H9 (cell line): ENCODE results near the gene LYPD4. TPM values are rescaled to one million over a fixed set of nuclear protein-coding genes. Genes with fewer than 3 reads are reported as not detected.

ENCODE experiments used
- DNase-seq: peaks from one replicate; pipeline ENCODE4 v3.0.0-alpha.2; 2017
- H2AFZ ChIP-seq: one replicate; pipeline ENCODE4 v1.6.1; 2013; ENCODE audit warnings: mild to moderate bottlenecking, low read length, control low read depth, moderate library complexity
- H2AK5ac ChIP-seq: 2 replicates; pipeline ENCODE4 v1.6.1; 2013; ENCODE audit warnings: low read length, control low read depth, mixed read lengths; ENCODE audit not compliant: insufficient read length
- H2BK120ac ChIP-seq: one replicate; pipeline ENCODE4 v1.6.1; 2013; ENCODE audit warnings: low read depth, mild to moderate bottlenecking, low read length, control low read depth, inconsistent platforms; ENCODE audit not compliant: poor library complexity, severe bottlenecking
- H2BK12ac ChIP-seq: 2 replicates; pipeline ENCODE4 v1.6.1; 2013; ENCODE audit warnings: low read length, control low read depth, mixed read lengths, low read depth; ENCODE audit not compliant: insufficient read length
- H2BK15ac ChIP-seq: 2 replicates; pipeline ENCODE4 v1.6.1; 2013; ENCODE audit warnings: low read depth, low read length, control low read depth
- H2BK20ac ChIP-seq: one replicate; pipeline ENCODE4 v1.6.1; 2013; ENCODE audit warnings: low read depth, mild to moderate bottlenecking, low read length, control low read depth, inconsistent platforms; ENCODE audit not compliant: poor library complexity, severe bottlenecking
- H2BK5ac ChIP-seq: 2 replicates; pipeline ENCODE4 v1.6.1; 2013; ENCODE audit warnings: low read length, control low read depth, mixed read lengths; ENCODE audit not compliant: insufficient read length
- H3K14ac ChIP-seq: 2 replicates; pipeline ENCODE4 v1.6.1; 2013; ENCODE audit warnings: low read length, control low read depth; ENCODE audit not compliant: insufficient read depth
- H3K18ac ChIP-seq: 2 replicates; pipeline ENCODE4 v1.6.1; 2013; ENCODE audit warnings: low read depth, mild to moderate bottlenecking, mixed read lengths, low read length, control low read depth; ENCODE audit not compliant: insufficient read length
- H3K23ac ChIP-seq: 2 replicates; pipeline ENCODE4 v1.6.1; 2013; ENCODE audit warnings: low read length, control low read depth, mixed read lengths, low read depth; ENCODE audit not compliant: insufficient read length
- H3K23me2 ChIP-seq: 2 replicates; pipeline ENCODE4 v1.6.1; 2013; ENCODE audit warnings: low read depth, mild to moderate bottlenecking, mixed read lengths, low read length, control low read depth; ENCODE audit not compliant: insufficient read length, poor library complexity, severe bottlenecking
- H3K27ac ChIP-seq: 2 replicates; pipeline ENCODE4 v1.5.1; 2013; ENCODE audit warnings: low read length, control low read depth, mixed read lengths, low read depth; ENCODE audit not compliant: insufficient read length
- H3K27me3 ChIP-seq: 2 replicates; pipeline ENCODE4 v1.6.1; 2013; ENCODE audit warnings: low read length, control low read depth, inconsistent platforms; ENCODE audit not compliant: insufficient read depth
- H3K4ac ChIP-seq: 2 replicates; pipeline ENCODE4 v1.6.1; 2013; ENCODE audit warnings: low read depth, mild to moderate bottlenecking, control low read depth, inconsistent platforms, low read length, moderate library complexity
- H3K4me1 ChIP-seq: 2 replicates; pipeline ENCODE4 v1.6.1; 2013; ENCODE audit warnings: low read length, control low read depth, inconsistent platforms; ENCODE audit not compliant: insufficient read depth
- H3K4me2 ChIP-seq: 2 replicates; pipeline ENCODE4 v1.6.1; 2013; ENCODE audit warnings: low read length, control low read depth, mixed read lengths; ENCODE audit not compliant: insufficient read length, insufficient read depth
- H3K56ac ChIP-seq: 2 replicates; pipeline ENCODE4 v1.6.1; 2013; ENCODE audit warnings: low read depth, mild to moderate bottlenecking, mixed read lengths, low read length, control low read depth; ENCODE audit not compliant: insufficient read length
- H3K79me1 ChIP-seq: 2 replicates; pipeline ENCODE4 v1.6.1; 2013; ENCODE audit warnings: low read depth, mild to moderate bottlenecking, moderate library complexity, low read length, control low read depth, inconsistent platforms; ENCODE audit not compliant: insufficient read depth, poor library complexity, severe bottlenecking
- H3K79me2 ChIP-seq: 2 replicates; pipeline ENCODE4 v1.6.1; 2013; ENCODE audit warnings: low read length, control low read depth, inconsistent platforms; ENCODE audit not compliant: insufficient read depth
- H3K9ac ChIP-seq: 2 replicates; pipeline ENCODE4 v1.6.1; 2013; ENCODE audit warnings: low read length, control low read depth, mixed read lengths; ENCODE audit not compliant: insufficient read length; ENCODE audit errors: extremely low read depth
- H3K9me3 ChIP-seq: one replicate; pipeline ENCODE4 v1.6.1; 2013; ENCODE audit warnings: low read depth, low read length, inconsistent platforms; ENCODE audit not compliant: control insufficient read depth
- H3T11ph ChIP-seq: one replicate; pipeline ENCODE4 v1.6.1; 2013; ENCODE audit warnings: mild to moderate bottlenecking, low read length, control low read depth, inconsistent platforms
- H4K20me1 ChIP-seq: one replicate; pipeline ENCODE4 v1.6.1; 2013; ENCODE audit not compliant: control insufficient read depth, insufficient read length, insufficient read depth
- H4K5ac ChIP-seq: 2 replicates; pipeline ENCODE4 v1.6.1; 2013; ENCODE audit warnings: low read depth, mild to moderate bottlenecking, mixed read lengths, low read length, control low read depth; ENCODE audit not compliant: insufficient read length
- H4K8ac ChIP-seq: replicated peaks from 2 replicates; pipeline ENCODE4 v1.6.1; 2013; ENCODE audit warnings: low read length, control low read depth, mixed read lengths, low read depth; ENCODE audit not compliant: insufficient read length
- H4K91ac ChIP-seq: 2 replicates; pipeline ENCODE4 v1.6.1; 2013; ENCODE audit warnings: low read depth, mild to moderate bottlenecking, moderate library complexity, mixed read lengths, low read length, control low read depth; ENCODE audit not compliant: insufficient read length
- H3K27ac Mint-ChIP-seq, 3 experiments: 2 replicates in 2 of 3; 3 replicates in 1 of 3; pipeline ENCODE4 v1.8.0; 2020 to 2021; ENCODE audit warnings: mixed read lengths in 3 of 3, mild to moderate bottlenecking in 1 of 3, moderate library complexity in 1 of 3
- H3K27me3 Mint-ChIP-seq: 2 replicates; pipeline ENCODE4 v1.8.0; 2021; ENCODE audit warnings: low read depth, mild to moderate bottlenecking, moderate library complexity, mixed read lengths
- H3K36me3 Mint-ChIP-seq, 3 experiments: 2 replicates in 2 of 3; 3 replicates in 1 of 3; pipeline ENCODE4 v1.8.0; 2020 to 2021; ENCODE audit warnings: low read depth in 3 of 3, mixed read lengths in 3 of 3; ENCODE audit not compliant: insufficient read depth in 1 of 3
- H3K4me1 Mint-ChIP-seq, 2 experiments: 2 replicates each; pipeline ENCODE4 v1.8.0; 2020; ENCODE audit warnings: mixed read lengths in 2 of 2
- H3K4me3 Mint-ChIP-seq, 2 experiments: 2 replicates in 1 of 2; 3 replicates in 1 of 2; pipeline ENCODE4 v1.8.0; 2020 to 2021; ENCODE audit warnings: mild to moderate bottlenecking in 2 of 2, mixed read lengths in 2 of 2, moderate library complexity in 1 of 2
- H3K9me3 Mint-ChIP-seq, 2 experiments: 2 replicates in 1 of 2; 3 replicates in 1 of 2; pipeline ENCODE4 v1.8.0; 2020; ENCODE audit warnings: mild to moderate bottlenecking in 2 of 2, mixed read lengths in 2 of 2, moderate library complexity in 1 of 2
- WGBS: extraction: QIAGEN DNeasy Blood & Tissue Kit; methylation state at CpG from one replicate; pipeline ENCODE4 v1.1.7; 2013; ENCODE audit warnings: missing lambda C conversion rate, low lambda C conversion rate, mixed read lengths; ENCODE audit not compliant: insufficient read length; ENCODE audit errors: extremely low coverage; 5-methylcytosine and 5-hydroxymethylcytosine counted together
- total RNA-seq: library from RNA; stranded (reverse); gene quantifications from 2 replicates; pipeline ENCODE4 v1.2.1, GENCODE V29; 2021
- TF ChIP-seq, protein P1 (sequence below): fragments of 200-600 bp; sonication (generic); conservative IDR thresholded peaks from 3 replicates; pipeline ENCODE4 v1.8.0; 2021; ENCODE audit warnings: antibody characterized with exemption, mild to moderate bottlenecking

LYPD4 gene
- total RNA-seq, 1 experiment from 2014 or later: not detected

DNA sequence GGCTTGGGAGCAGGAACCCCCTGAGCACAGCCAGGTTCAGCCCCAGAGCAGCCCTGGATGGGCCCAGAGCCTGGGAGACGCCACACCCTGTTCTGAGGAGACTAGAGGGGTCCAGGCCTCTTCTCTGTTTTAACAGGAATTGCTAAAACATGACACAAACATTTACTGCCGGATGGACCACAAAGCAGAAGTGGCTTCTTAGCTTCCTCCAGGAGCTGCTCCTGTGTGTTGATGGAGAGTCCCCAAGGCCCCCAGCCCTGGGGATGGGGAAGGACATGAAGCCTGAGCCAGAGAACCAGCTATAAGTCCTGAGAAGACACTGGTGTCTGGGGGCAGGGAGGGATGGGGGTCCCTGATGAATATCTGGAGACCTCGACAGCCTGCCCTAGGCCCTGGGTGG, 33.4 kb downstream of the LYPD4 start:
- H3K9ac ChIP-seq: no peak overlapping the region
- no peak overlapping the region for H4K8ac ChIP-seq
- no peaks in the 10 kb centered on the region for H3K4me1 ChIP-seq
- no peak overlapping the region for H3K4me2 ChIP-seq
- H3T11ph ChIP-seq: no peak overlapping the region
- TF ChIP-seq, protein P1, sequence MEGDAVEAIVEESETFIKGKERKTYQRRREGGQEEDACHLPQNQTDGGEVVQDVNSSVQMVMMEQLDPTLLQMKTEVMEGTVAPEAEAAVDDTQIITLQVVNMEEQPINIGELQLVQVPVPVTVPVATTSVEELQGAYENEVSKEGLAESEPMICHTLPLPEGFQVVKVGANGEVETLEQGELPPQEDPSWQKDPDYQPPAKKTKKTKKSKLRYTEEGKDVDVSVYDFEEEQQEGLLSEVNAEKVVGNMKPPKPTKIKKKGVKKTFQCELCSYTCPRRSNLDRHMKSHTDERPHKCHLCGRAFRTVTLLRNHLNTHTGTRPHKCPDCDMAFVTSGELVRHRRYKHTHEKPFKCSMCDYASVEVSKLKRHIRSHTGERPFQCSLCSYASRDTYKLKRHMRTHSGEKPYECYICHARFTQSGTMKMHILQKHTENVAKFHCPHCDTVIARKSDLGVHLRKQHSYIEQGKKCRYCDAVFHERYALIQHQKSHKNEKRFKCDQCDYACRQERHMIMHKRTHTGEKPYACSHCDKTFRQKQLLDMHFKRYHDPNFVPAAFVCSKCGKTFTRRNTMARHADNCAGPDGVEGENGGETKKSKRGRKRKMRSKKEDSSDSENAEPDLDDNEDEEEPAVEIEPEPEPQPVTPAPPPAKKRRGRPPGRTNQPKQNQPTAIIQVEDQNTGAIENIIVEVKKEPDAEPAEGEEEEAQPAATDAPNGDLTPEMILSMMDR: no peak
- H4K5ac ChIP-seq: no peak overlapping the region
- H3K4me1 Mint-ChIP-seq: no peaks in the 10 kb centered on the region
- no peak overlapping the region for H3K14ac ChIP-seq
- H2AFZ ChIP-seq: no peak overlapping the region
- H3K79me1 ChIP-seq: no peaks in the 10 kb centered on the region
- peaks cover 22 to 98% of the 10 kb centered on the region in 2 experiments for H3K9me3 Mint-ChIP-seq
- H3K9me3 ChIP-seq: no peaks in the 10 kb centered on the region
- no peak overlapping the region for H3K27ac ChIP-seq
- no peak overlapping the region for H3K18ac ChIP-seq
- H4K91ac ChIP-seq: no peak overlapping the region
- H2AK5ac ChIP-seq: no peak overlapping the region
- peaks cover 4 to 32% (median 5%) of the 10 kb centered on the region in 3 experiments; a peak in 4 of 7 replicates for H3K36me3 Mint-ChIP-seq
- H3K23ac ChIP-seq: no peak overlapping the region
- no peak overlapping the region for H3K4me3 Mint-ChIP-seq
- H2BK20ac ChIP-seq: no peak overlapping the region
- H3K27me3 ChIP-seq: no peaks in the 10 kb centered on the region; the same call in 1 of the 2 replicates
- H3K23me2 ChIP-seq: no peaks in the 10 kb centered on the region
- no CpG with 5 or more reads among the region's 3 CpGs for WGBS
- H2BK15ac ChIP-seq: no peak overlapping the region
- no peak overlapping the region for H2BK120ac ChIP-seq
- H2BK5ac ChIP-seq: no peak overlapping the region
- H3K56ac ChIP-seq: no peak overlapping the region
- H4K20me1 ChIP-seq: no peaks in the 10 kb centered on the region
- no peak for DNase-seq
- no peak overlapping the region for H3K4ac ChIP-seq
- H3K27ac Mint-ChIP-seq: no peak overlapping the region
- H3K27me3 Mint-ChIP-seq: peaks cover 6% of the 10 kb centered on the region; the same call in 1 of the 2 replicates
- H3K79me2 ChIP-seq: no peaks in the 10 kb centered on the region
- H2BK12ac ChIP-seq: no peak overlapping the region
